K562 (cell line): ENCODE data around the gene HKDC1. TPM values are rescaled to one million over a fixed set of nuclear protein-coding genes. Genes with fewer than 3 reads are reported as not detected.

ENCODE experiments used
- ATF7 ChIP-seq: fragments of 450-650 bp; IDR thresholded peaks from 2 replicates; pipeline ENCODE4 v1.7.1; 2014; ENCODE audit warnings: mild to moderate bottlenecking, moderate library complexity
- DMBX1 ChIP-seq: fragments of 250-450 bp; sonication (Bioruptor Pico); IDR thresholded peaks from 2 replicates; pipeline ENCODE4 v1.8.0; 2022; ENCODE audit warnings: inconsistent platforms, mild to moderate bottlenecking, moderate library complexity, borderline replicate concordance
- EWSR1 ChIP-seq: fragments of 450-650 bp; IDR thresholded peaks from 2 replicates; pipeline ENCODE4 v1.6.1; 2018; ENCODE audit warnings: borderline replicate concordance, mild to moderate bottlenecking, low read depth, moderate library complexity; ENCODE audit not compliant: partially characterized antibody
- HCFC1 ChIP-seq: IDR thresholded peaks from 2 replicates; pipeline ENCODE4 v1.6.1; 2012; ENCODE audit warnings: low read depth, low read length, improper control_type of control experiment
- ILK ChIP-seq: fragments of 450-650 bp; IDR thresholded peaks from 2 replicates; pipeline ENCODE4 v1.6.1; 2016; ENCODE audit warnings: missing genetic modification characterization, low read depth, mild to moderate bottlenecking, missing compliant biosample characterization, moderate library complexity, borderline replicate concordance
- JUND ChIP-seq, 2 experiments: IDR thresholded peaks; 2 replicates in 1 of 2; 3 replicates in 1 of 2; pipeline ENCODE4 v1.6.1; 2011; ENCODE audit warnings: borderline replicate concordance in 2 of 2, low read depth in 2 of 2, low read length in 2 of 2, improper control_type of control experiment in 1 of 2, missing biosample characterization in 1 of 2, missing genetic modification characterization in 1 of 2, missing genetic modification reagents in 1 of 2
- NRF1 ChIP-seq, 2 experiments: fragments of 450-650 bp; IDR thresholded peaks in 1 of 2; conservative IDR thresholded peaks in 1 of 2; 2 replicates each; pipeline ENCODE4 v1.6.1; 2014; ENCODE audit warnings: mild to moderate bottlenecking in 2 of 2
- PURB ChIP-seq: sonication (generic); formaldehyde crosslinking; IDR thresholded peaks from 2 replicates; pipeline ENCODE4 v1.9.0; 2021; ENCODE audit warnings: low read depth, mild to moderate bottlenecking, missing genetic modification reagents
- SMAD4 ChIP-seq: fragments of 250-450 bp; sonication (Bioruptor Pico); conservative IDR thresholded peaks from 2 replicates; pipeline ENCODE4 v1.8.0; 2021; ENCODE audit warnings: inconsistent platforms, mild to moderate bottlenecking, moderate library complexity
- VEZF1 ChIP-seq: fragments of 200-800 bp; sonication (Bioruptor generic); IDR thresholded peaks from 2 replicates; pipeline ENCODE4 v1.6.1; 2017; ENCODE audit warnings: missing genetic modification characterization, missing compliant biosample characterization
- YBX1 ChIP-seq: fragments of 450-650 bp; IDR thresholded peaks from 2 replicates; pipeline ENCODE4 v1.7.1; 2016; ENCODE audit warnings: mild to moderate bottlenecking
- ZBTB7A ChIP-seq: IDR thresholded peaks from 2 replicates; pipeline ENCODE4 v1.6.1; 2011; ENCODE audit warnings: low read depth, mild to moderate bottlenecking, low read length, moderate library complexity, borderline replicate concordance; ENCODE audit not compliant: control insufficient read depth
- ZNF707 ChIP-seq: fragments of 250-450 bp; sonication (Bioruptor Pico); conservative IDR thresholded peaks from 2 replicates; pipeline ENCODE4 v1.8.0; 2022; ENCODE audit warnings: inconsistent platforms, mild to moderate bottlenecking, moderate library complexity
- polyA plus RNA-seq, 8 experiments: library from polyadenylated mRNA; depleted of rRNA in 4 of 8; stranded (reverse) in 5 of 8; unstranded in 3 of 8; fragments of >200 nt; fragmentation: Nextera tagmentation in 2 of 8; fragmentation: Illumina TruSeq in 1 of 8; extraction: Ambion mirVana in 2 of 8; extraction: Trizol in 1 of 8; gene quantifications; 2 replicates each; pipeline versions ENCODE4 v1.2.1 to v1.2.3, GENCODE V29; 2011 to 2014; ENCODE audit warnings: inconsistent platforms in 1 of 8, missing spikeins in 1 of 8
- total RNA-seq, 7 experiments: library from RNA; depleted of rRNA in 6 of 7; stranded (reverse); fragments of >200 nt in 6 of 7; fragmentation: Illumina TruSeq in 2 of 7; extraction: Trizol in 2 of 7; gene quantifications; 2 replicates each; pipeline versions ENCODE4 v1.2.1 to v1.2.3, GENCODE V29; 2011 to 2021; ENCODE audit warnings: low replicate concordance in 1 of 7
- TF ChIP-seq, protein P1 (sequence below): IDR thresholded peaks from 3 replicates; pipeline ENCODE4 v1.6.1; 2011; ENCODE audit warnings: borderline replicate concordance, mild to moderate bottlenecking; ENCODE audit not compliant: insufficient read length, insufficient read depth
- TF ChIP-seq, protein P2 (sequence below), 2 experiments: fragments of 250-450 bp in 1 of 2; fragments of 450-650 bp in 1 of 2; sonication (Bioruptor Pico) in 1 of 2; IDR thresholded peaks; 2 replicates each; pipeline versions ENCODE4 v1.6.1 to v1.8.0; 2016 to 2021; ENCODE audit warnings: mild to moderate bottlenecking in 2 of 2, moderate library complexity in 2 of 2, missing compliant biosample characterization in 1 of 2, missing genetic modification characterization in 1 of 2
- TF ChIP-seq, protein P3 (sequence below): fragments of 250-450 bp; sonication (Bioruptor Pico); IDR thresholded peaks from 2 replicates; pipeline ENCODE4 v1.4.0; 2020; ENCODE audit warnings: mild to moderate bottlenecking, moderate library complexity
- TF ChIP-seq, protein P4 (sequence below): fragments of 250-450 bp; sonication (Bioruptor Pico); IDR thresholded peaks from 2 replicates; pipeline ENCODE4 v1.5.1; 2021; ENCODE audit warnings: mild to moderate bottlenecking

HKDC1 gene
- total and polyA plus RNA-seq, 9 of the 15 experiments (the other 6 are each of a cell fraction or from before 2014, with no cell fraction given), result 0.04 to 0.22 (median 0.11) TPM; not detected in 5

DNA sequence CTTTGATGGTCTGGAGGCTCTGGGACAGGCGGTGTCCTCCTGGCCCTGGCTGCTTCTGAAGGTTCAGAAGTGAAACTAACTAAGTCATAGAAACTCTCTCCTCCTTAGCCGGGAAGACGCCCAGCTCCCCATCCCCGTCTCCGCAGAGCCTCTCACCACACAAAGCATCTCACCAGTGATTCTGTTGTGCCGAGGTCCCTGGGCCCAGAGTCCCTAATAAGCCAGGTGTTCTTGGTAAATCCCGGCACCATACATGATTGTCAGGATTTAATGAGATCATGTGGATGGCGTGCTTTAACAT is 9.4 kb downstream of the HKDC1 start (continued):
- 0 out of 2 replicates have a peak, but pooled peaks have one; percentile 3 for TF ChIP-seq VEZF1 (CRISPR knock-in tag)
- no peak for TF ChIP-seq ZNF707 (CRISPR knock-in tag)
- TF ChIP-seq DMBX1, result 0 out of 2 replicates have a peak, but pooled peaks have one; percentile 0
- 0 out of 2 replicates have a peak, but pooled peaks have one; percentile 1 for TF ChIP-seq SMAD4 (CRISPR knock-in tag)
- TF ChIP-seq, protein P1, sequence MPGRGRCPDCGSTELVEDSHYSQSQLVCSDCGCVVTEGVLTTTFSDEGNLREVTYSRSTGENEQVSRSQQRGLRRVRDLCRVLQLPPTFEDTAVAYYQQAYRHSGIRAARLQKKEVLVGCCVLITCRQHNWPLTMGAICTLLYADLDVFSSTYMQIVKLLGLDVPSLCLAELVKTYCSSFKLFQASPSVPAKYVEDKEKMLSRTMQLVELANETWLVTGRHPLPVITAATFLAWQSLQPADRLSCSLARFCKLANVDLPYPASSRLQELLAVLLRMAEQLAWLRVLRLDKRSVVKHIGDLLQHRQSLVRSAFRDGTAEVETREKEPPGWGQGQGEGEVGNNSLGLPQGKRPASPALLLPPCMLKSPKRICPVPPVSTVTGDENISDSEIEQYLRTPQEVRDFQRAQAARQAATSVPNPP, result no peak
- TF ChIP-seq ATF7, result no peak
- TF ChIP-seq, protein P2, sequence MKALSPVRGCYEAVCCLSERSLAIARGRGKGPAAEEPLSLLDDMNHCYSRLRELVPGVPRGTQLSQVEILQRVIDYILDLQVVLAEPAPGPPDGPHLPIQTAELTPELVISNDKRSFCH (CRISPR knock-in tag; IDR thresholded peaks at IDR 0.05), result no peak
- TF ChIP-seq, protein P2 (tag; IDR thresholded peaks at IDR 0.05), result no peak
- 0 out of 2 replicates have a peak, but pooled peaks have one; percentile 1 for TF ChIP-seq HCFC1
- TF ChIP-seq EWSR1, result no peak
- no peak for TF ChIP-seq PURB (CRISPR knock-in tag)
- TF ChIP-seq YBX1, result no peak
- TF ChIP-seq NRF1 (conservative IDR thresholded peaks at IDR 0.05 in 1 of 2, IDR thresholded peaks at IDR 0.05 in 1 of 2), result no peak
- TF ChIP-seq, protein P3, sequence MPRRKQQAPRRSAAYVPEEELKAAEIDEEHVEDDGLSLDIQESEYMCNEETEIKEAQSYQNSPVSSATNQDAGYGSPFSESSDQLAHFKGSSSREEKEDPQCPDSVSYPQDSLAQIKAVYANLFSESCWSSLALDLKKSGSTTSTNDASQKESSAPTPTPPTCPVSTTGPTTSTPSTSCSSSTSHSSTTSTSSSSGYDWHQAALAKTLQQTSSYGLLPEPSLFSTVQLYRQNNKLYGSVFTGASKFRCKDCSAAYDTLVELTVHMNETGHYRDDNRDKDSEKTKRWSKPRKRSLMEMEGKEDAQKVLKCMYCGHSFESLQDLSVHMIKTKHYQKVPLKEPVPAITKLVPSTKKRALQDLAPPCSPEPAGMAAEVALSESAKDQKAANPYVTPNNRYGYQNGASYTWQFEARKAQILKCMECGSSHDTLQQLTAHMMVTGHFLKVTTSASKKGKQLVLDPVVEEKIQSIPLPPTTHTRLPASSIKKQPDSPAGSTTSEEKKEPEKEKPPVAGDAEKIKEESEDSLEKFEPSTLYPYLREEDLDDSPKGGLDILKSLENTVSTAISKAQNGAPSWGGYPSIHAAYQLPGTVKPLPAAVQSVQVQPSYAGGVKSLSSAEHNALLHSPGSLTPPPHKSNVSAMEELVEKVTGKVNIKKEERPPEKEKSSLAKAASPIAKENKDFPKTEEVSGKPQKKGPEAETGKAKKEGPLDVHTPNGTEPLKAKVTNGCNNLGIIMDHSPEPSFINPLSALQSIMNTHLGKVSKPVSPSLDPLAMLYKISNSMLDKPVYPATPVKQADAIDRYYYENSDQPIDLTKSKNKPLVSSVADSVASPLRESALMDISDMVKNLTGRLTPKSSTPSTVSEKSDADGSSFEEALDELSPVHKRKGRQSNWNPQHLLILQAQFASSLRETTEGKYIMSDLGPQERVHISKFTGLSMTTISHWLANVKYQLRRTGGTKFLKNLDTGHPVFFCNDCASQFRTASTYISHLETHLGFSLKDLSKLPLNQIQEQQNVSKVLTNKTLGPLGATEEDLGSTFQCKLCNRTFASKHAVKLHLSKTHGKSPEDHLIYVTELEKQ, result no peak
- TF ChIP-seq, protein P4, sequence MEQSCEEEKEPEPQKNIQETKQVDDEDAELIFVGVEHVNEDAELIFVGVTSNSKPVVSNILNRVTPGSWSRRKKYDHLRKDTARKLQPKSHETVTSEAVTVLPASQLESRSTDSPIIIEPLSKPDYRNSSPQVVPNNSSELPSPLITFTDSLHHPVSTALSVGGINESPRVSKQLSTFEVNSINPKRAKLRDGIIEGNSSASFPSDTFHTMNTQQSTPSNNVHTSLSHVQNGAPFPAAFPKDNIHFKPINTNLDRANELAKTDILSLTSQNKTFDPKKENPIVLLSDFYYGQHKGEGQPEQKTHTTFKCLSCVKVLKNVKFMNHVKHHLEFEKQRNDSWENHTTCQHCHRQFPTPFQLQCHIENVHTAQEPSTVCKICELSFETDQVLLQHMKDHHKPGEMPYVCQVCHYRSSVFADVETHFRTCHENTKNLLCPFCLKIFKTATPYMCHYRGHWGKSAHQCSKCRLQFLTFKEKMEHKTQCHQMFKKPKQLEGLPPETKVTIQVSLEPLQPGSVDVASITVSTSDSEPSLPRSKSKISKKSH (CRISPR knock-in tag), result no peak
- no peak for TF ChIP-seq JUND (IDR thresholded peaks at IDR 0.05; ENCODE audit: borderline replicate concordance, low read depth, low read length)
- TF ChIP-seq JUND (tag; IDR thresholded peaks at IDR 0.05; ENCODE audit: borderline replicate concordance, low read depth, low read length), result peak; percentile 11; the same call in 1 of the 3 replicates
- TF ChIP-seq ZBTB7A, result peak; percentile 0; the same call in 1 of the 2 replicates
- TF ChIP-seq ILK (tag), result no peak
